Liver (tissue), 9 donors: ENCODE measurements around the gene RTN4R. TPM values are rescaled to one million over a fixed set of nuclear protein-coding genes. Genes with fewer than 3 reads are reported as not detected.

Experiments used
- DNase-seq: peaks from one replicate; pipeline ENCODE4 v3.0.0-alpha.2; 2017; ENCODE audit warnings: low spot score
- H3K27ac ChIP-seq, 2 donors: one replicate each; pipeline ENCODE4 v1.7.0; 2013; ENCODE audit warnings: inconsistent platforms in 2 of 2, low read length in 2 of 2, control low read depth in 1 of 2, low read depth in 1 of 2, mild to moderate bottlenecking in 1 of 2
- H3K27me3 ChIP-seq, 4 donors: one replicate each; pipeline versions ENCODE4 v1.6.1 to v1.7.0; 2013; ENCODE audit warnings: low read length in 3 of 4, inconsistent platforms in 1 of 4, mild to moderate bottlenecking in 1 of 4, moderate library complexity in 1 of 4; ENCODE audit not compliant: control insufficient read depth in 4 of 4, insufficient read depth in 4 of 4
- H3K36me3 ChIP-seq, 4 donors: one replicate each; pipeline versions ENCODE4 v1.6.1 to v1.7.0; 2013; ENCODE audit warnings: low read length in 3 of 4, mild to moderate bottlenecking in 3 of 4, low read depth in 1 of 4, moderate library complexity in 1 of 4; ENCODE audit not compliant: control insufficient read depth in 4 of 4, insufficient read depth in 3 of 4
- H3K4me1 ChIP-seq, 4 donors: one replicate each; pipeline versions ENCODE4 v1.6.1 to v1.7.0; 2013; ENCODE audit warnings: low read length in 3 of 4, mild to moderate bottlenecking in 3 of 4, moderate library complexity in 1 of 4; ENCODE audit not compliant: control insufficient read depth in 4 of 4, insufficient read depth in 4 of 4
- H3K4me3 ChIP-seq, 3 donors: one replicate each; pipeline versions ENCODE4 v1.6.1 to v1.7.0; 2013; ENCODE audit warnings: low read length in 3 of 3, control low read depth in 1 of 3, low read depth in 1 of 3, mild to moderate bottlenecking in 1 of 3
- H3K9ac ChIP-seq, 2 donors: one replicate each; pipeline ENCODE4 v1.7.0; 2013; ENCODE audit warnings: low read length in 2 of 2, mild to moderate bottlenecking in 2 of 2, moderate library complexity in 2 of 2, control low read depth in 1 of 2, low read depth in 1 of 2
- H3K9me3 ChIP-seq, 4 donors: one replicate each; pipeline versions ENCODE4 v1.6.1 to v1.7.0; 2013; ENCODE audit warnings: low read length in 3 of 4; ENCODE audit not compliant: control insufficient read depth in 4 of 4
- EGR1 ChIP-seq, 2 donors: IDR thresholded peaks; 2 replicates each; pipeline ENCODE4 v1.6.1; 2016 to 2018; ENCODE audit warnings: antibody characterized with exemption in 2 of 2, low read depth in 2 of 2
- FOXA1 ChIP-seq: IDR thresholded peaks from 2 replicates; pipeline ENCODE4 v1.6.1; 2016; ENCODE audit warnings: antibody characterized with exemption
- FOXA2 ChIP-seq: IDR thresholded peaks from 2 replicates; pipeline ENCODE4 v1.6.1; 2016; ENCODE audit warnings: antibody characterized with exemption
- GABPA ChIP-seq, 2 donors: IDR thresholded peaks in 1 of 2; conservative IDR thresholded peaks in 1 of 2; 2 replicates each; pipeline ENCODE4 v1.6.1; 2016; ENCODE audit warnings: antibody characterized with exemption in 2 of 2, mild to moderate bottlenecking in 1 of 2, moderate library complexity in 1 of 2
- HNF4A ChIP-seq, 2 donors: conservative IDR thresholded peaks; 2 replicates each; pipeline ENCODE4 v1.6.1; 2016; ENCODE audit warnings: antibody characterized with exemption in 2 of 2, mild to moderate bottlenecking in 2 of 2
- HNF4G ChIP-seq: IDR thresholded peaks from 2 replicates; pipeline ENCODE4 v1.6.1; 2016; ENCODE audit warnings: antibody characterized with exemption
- JUND ChIP-seq, 2 donors: IDR thresholded peaks; 2 replicates each; pipeline ENCODE4 v1.6.1; 2016; ENCODE audit warnings: antibody characterized with exemption in 2 of 2
- NR2F2 ChIP-seq: IDR thresholded peaks from 2 replicates; pipeline ENCODE4 v1.6.1; 2016; ENCODE audit warnings: antibody characterized with exemption
- RAD21 ChIP-seq, 2 donors: IDR thresholded peaks; 2 replicates each; pipeline ENCODE4 v1.6.1; 2016; ENCODE audit warnings: antibody characterized with exemption in 2 of 2, mild to moderate bottlenecking in 2 of 2
- RXRA ChIP-seq, 2 donors: IDR thresholded peaks; 2 replicates each; pipeline ENCODE4 v1.6.1; 2017 to 2018; ENCODE audit warnings: antibody characterized with exemption in 2 of 2, mild to moderate bottlenecking in 1 of 2
- SP1 ChIP-seq: IDR thresholded peaks from 2 replicates; pipeline ENCODE4 v1.6.1; 2018; ENCODE audit warnings: antibody characterized with exemption, mild to moderate bottlenecking
- TAF1 ChIP-seq: conservative IDR thresholded peaks from 2 replicates; pipeline ENCODE4 v1.6.1; 2016; ENCODE audit warnings: antibody characterized with exemption, mild to moderate bottlenecking
- YY1 ChIP-seq: IDR thresholded peaks from 2 replicates; pipeline ENCODE4 v1.6.1; 2016; ENCODE audit warnings: antibody characterized with exemption, mild to moderate bottlenecking
- WGBS: extraction: QIAGEN DNeasy Blood & Tissue Kit; methylation state at CpG from one replicate; pipeline ENCODE4 v1.1.7; 2013; 5-methylcytosine and 5-hydroxymethylcytosine counted together
- polyA plus RNA-seq, 2 donors: library from polyadenylated mRNA; stranded (reverse) in 1 of 2; unstranded in 1 of 2; fragments of 200-250 nt in 1 of 2; fragments of >200 nt in 1 of 2; fragmentation: Nextera tagmentation in 1 of 2; extraction: Ambion mirVana in 1 of 2; gene quantifications; one replicate each; pipeline versions ENCODE4 v1.2.1 to v1.2.3, GENCODE V29; 2013 to 2015
- total RNA-seq, 2 donors: library from RNA; depleted of rRNA; stranded (reverse); fragments of >200 nt; gene quantifications; one replicate each; pipeline ENCODE4 v1.2.3, GENCODE V29; 2014
- TF ChIP-seq, protein P1 (sequence below): IDR thresholded peaks from 2 replicates; pipeline ENCODE4 v1.6.1; 2016; ENCODE audit warnings: antibody characterized with exemption
- TF ChIP-seq, protein P2 (sequence below): IDR thresholded peaks from 2 replicates; pipeline ENCODE4 v1.6.1; 2016; ENCODE audit warnings: antibody characterized with exemption
- TF ChIP-seq, protein P3 (sequence below): IDR thresholded peaks from 2 replicates; pipeline ENCODE4 v1.6.1; 2016; ENCODE audit warnings: antibody characterized with exemption, mild to moderate bottlenecking
- TF ChIP-seq, protein P4 (sequence below): IDR thresholded peaks from 2 replicates; pipeline ENCODE4 v1.6.1; 2016; ENCODE audit warnings: antibody characterized with exemption
- TF ChIP-seq, protein P5 (sequence below): fragments of 150-350 bp; IDR thresholded peaks from 2 replicates; pipeline ENCODE4 v1.5.1; 2017; ENCODE audit warnings: improper control_type of control experiment, low read depth, low read length; ENCODE audit not compliant: missing input control
- donor health status: healthy.
- donor health status: healthy.
- donor health status: healthy.
- donor health status: healthy.
- donor health status: healthy.

Gene RTN4R
- total and polyA plus RNA-seq, 4 donors: 0.33 to 10.4 (median 1.1) TPM

DNA sequence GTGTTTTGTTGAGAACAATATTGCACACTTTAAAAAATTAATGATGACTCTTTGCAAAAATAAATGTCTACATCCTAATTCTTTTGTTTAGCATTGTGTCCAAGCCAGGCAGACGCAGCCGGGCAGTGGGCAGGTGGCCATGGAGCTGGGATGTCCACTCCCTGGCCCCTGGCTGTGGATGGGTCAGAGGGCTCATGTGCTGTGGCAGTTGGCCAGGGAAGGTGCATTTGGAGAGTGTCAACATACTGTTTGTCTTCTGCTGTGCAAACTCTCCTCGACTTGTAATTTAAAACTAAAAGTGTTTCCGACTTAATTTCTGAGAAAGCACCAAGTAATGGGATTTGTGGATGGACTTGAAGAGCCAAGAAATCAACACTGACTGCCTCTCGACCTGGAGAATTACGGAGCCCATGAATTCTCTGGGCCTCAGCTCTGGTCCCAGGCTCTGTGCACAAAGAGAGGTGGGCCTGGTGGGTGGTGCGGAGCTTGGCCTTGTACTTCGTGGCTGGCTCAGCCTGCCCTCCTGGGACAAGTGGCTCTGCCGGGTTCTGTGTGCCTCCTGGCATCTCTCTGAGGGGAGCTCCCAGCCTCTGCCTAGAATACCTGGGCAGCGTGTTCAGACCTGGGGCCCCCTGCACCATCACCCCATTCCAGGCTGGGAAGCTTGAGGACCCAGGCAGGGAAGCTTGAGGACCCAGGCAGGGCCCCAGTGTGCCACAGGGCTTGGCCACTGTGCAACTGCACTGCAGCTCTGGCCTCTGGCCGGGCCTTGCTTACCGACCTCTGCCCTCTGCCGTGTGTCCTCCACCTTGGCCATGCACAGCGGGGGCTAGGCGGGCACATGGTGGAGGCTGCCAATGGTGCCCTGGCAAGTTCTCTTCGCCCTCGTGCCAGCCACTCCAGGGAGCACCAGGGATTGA is 46.4 kb downstream of the RTN4R start:
- Histone ChIP-seq H3K4me1 (peaks cover 16 to 40% (median 29%) of the 10 kb centered on the region in 4 donors), H3K9ac (no peak overlapping the region), H3K9me3 (no peaks in the 10 kb centered on the region), H3K27me3 (no peaks in the 10 kb centered on the region), H3K4me3 (no peak overlapping the region), H3K27ac (peak overlapping the region; percentile 87 to 93), H3K36me3 (no peaks in the 10 kb centered on the region)
- 37% methylated on average over 17 of the region's 17 CpGs for WGBS
- DNase-seq: peak; percentile 59
- TF ChIP-seq YY1 (peak; percentile 83), FOXA2 (no peak), FOXA1 (peak; percentile 46), RAD21 (IDR thresholded peaks at IDR 0.05) (peak in 1 of 2 donors; percentile 31), GABPA (IDR thresholded peaks at IDR 0.05 in 1 of 2, conservative IDR thresholded peaks at IDR 0.05 in 1 of 2) (no peak), EGR1 (IDR thresholded peaks at IDR 0.05; ENCODE audit: low read depth in 2 of 2) (no peak), HNF4G (no peak), HNF4A (conservative IDR thresholded peaks at IDR 0.05) (peak; percentile 86 to 91), JUND (IDR thresholded peaks at IDR 0.05) (no peak), RXRA (IDR thresholded peaks at IDR 0.05) (peak; percentile 84 to 91), SP1 (peak; percentile 89), TAF1 (no peak), NR2F2 (peak; percentile 81)
- TF ChIP-seq, protein P1, sequence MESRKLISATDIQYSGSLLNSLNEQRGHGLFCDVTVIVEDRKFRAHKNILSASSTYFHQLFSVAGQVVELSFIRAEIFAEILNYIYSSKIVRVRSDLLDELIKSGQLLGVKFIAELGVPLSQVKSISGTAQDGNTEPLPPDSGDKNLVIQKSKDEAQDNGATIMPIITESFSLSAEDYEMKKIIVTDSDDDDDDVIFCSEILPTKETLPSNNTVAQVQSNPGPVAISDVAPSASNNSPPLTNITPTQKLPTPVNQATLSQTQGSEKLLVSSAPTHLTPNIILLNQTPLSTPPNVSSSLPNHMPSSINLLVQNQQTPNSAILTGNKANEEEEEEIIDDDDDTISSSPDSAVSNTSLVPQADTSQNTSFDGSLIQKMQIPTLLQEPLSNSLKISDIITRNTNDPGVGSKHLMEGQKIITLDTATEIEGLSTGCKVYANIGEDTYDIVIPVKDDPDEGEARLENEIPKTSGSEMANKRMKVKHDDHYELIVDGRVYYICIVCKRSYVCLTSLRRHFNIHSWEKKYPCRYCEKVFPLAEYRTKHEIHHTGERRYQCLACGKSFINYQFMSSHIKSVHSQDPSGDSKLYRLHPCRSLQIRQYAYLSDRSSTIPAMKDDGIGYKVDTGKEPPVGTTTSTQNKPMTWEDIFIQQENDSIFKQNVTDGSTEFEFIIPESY: no peak
- TF ChIP-seq, protein P2, sequence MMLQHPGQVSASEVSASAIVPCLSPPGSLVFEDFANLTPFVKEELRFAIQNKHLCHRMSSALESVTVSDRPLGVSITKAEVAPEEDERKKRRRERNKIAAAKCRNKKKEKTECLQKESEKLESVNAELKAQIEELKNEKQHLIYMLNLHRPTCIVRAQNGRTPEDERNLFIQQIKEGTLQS: no peak
- TF ChIP-seq, protein P3, sequence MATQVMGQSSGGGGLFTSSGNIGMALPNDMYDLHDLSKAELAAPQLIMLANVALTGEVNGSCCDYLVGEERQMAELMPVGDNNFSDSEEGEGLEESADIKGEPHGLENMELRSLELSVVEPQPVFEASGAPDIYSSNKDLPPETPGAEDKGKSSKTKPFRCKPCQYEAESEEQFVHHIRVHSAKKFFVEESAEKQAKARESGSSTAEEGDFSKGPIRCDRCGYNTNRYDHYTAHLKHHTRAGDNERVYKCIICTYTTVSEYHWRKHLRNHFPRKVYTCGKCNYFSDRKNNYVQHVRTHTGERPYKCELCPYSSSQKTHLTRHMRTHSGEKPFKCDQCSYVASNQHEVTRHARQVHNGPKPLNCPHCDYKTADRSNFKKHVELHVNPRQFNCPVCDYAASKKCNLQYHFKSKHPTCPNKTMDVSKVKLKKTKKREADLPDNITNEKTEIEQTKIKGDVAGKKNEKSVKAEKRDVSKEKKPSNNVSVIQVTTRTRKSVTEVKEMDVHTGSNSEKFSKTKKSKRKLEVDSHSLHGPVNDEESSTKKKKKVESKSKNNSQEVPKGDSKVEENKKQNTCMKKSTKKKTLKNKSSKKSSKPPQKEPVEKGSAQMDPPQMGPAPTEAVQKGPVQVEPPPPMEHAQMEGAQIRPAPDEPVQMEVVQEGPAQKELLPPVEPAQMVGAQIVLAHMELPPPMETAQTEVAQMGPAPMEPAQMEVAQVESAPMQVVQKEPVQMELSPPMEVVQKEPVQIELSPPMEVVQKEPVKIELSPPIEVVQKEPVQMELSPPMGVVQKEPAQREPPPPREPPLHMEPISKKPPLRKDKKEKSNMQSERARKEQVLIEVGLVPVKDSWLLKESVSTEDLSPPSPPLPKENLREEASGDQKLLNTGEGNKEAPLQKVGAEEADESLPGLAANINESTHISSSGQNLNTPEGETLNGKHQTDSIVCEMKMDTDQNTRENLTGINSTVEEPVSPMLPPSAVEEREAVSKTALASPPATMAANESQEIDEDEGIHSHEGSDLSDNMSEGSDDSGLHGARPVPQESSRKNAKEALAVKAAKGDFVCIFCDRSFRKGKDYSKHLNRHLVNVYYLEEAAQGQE: no peak
- TF ChIP-seq, protein P4, sequence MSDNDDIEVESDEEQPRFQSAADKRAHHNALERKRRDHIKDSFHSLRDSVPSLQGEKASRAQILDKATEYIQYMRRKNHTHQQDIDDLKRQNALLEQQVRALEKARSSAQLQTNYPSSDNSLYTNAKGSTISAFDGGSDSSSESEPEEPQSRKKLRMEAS: no peak
- TF ChIP-seq, protein P5, sequence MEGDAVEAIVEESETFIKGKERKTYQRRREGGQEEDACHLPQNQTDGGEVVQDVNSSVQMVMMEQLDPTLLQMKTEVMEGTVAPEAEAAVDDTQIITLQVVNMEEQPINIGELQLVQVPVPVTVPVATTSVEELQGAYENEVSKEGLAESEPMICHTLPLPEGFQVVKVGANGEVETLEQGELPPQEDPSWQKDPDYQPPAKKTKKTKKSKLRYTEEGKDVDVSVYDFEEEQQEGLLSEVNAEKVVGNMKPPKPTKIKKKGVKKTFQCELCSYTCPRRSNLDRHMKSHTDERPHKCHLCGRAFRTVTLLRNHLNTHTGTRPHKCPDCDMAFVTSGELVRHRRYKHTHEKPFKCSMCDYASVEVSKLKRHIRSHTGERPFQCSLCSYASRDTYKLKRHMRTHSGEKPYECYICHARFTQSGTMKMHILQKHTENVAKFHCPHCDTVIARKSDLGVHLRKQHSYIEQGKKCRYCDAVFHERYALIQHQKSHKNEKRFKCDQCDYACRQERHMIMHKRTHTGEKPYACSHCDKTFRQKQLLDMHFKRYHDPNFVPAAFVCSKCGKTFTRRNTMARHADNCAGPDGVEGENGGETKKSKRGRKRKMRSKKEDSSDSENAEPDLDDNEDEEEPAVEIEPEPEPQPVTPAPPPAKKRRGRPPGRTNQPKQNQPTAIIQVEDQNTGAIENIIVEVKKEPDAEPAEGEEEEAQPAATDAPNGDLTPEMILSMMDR: no peak
